Inflammatory macrophage (primary cell): ENCODE results near the gene HSP90AA1.

Experiments used
- DNase-seq, 2 donors: peaks; one replicate each; pipeline ENCODE4 v3.0.0-alpha.2; 2020 to 2022

The HSP90AA1 gene

DNA sequence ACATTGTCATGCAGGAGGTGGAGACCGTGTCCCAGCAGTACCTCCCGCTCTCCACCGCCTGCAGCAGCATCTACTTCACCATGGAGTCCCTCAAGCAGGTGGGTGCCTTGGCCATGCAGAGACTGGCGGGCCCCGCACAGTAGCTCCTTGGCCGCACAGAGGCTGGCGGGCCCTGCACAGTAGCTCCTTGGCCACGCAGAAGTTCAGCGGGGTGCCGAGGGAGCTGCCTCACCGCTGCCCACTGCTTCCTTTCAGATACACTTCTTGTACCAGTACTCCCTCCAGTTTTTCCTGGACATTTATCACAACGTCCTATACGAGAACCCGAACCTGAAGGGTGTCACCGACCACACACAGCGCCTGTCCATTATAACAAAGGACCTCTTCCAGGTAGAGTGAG, 47.7 kb downstream of the HSP90AA1 start:
- DNase-seq, result no peak

DNA sequence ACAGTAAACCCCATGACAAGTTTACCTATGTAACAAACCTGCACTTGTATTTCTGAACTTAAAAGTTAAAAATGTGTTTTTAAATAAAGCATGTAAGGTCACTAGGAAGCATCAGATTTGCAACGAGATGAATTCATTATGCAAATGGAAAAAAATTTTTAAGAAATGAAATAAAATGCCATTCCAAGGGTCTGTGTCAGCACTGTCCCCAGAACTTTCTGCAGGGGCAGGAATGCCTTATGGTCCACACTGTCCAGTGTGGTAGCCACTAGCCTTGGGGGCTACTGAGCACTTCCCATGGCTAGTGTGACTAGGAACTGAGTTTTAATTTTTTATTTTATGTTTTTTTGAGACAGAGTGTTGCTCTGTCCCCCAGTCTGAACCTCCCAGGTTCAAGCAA, 49.2 kb downstream of the HSP90AA1 start:
- no peak for DNase-seq

DNA sequence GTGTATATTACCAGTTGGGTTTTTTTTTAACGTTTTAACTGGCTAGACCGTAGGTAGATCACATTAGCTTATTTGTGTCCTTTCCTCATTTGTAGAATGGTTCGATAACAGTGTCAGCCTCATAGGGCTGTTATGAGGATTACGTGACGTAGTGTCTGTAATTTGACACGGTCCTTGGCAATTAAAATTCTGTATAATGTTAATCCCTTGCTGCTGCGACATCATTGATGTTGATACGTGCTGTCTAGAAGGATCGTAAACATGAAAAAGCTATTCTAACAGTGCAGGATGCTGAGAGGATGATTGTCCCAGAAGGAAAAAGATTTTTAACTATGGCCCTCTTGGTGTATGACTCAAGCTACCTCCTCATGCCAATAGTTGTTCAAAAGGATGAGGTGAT, 50.9 kb downstream of the HSP90AA1 start:
- DNase-seq, result no peak

DNA sequence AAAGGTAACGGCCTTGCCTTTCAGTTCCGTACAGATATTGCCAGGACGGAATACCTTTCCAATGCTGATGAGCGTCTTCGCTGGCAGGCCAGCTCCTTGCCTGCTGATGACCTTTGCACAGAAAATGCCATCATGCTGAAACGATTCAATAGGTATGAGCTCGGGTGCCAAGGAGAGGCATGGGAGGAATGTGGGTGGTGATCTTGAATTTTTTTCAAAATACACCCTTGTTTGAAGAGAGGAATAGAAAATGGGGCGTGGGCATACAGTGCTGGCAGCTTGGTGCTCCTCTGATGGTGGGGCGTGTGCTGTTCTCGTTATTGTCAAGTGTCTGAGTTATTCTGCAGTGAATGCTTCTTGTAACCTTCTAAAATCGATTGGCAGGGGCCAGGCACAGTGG, 52.5 kb downstream of the HSP90AA1 start:
- no peak for DNase-seq

DNA sequence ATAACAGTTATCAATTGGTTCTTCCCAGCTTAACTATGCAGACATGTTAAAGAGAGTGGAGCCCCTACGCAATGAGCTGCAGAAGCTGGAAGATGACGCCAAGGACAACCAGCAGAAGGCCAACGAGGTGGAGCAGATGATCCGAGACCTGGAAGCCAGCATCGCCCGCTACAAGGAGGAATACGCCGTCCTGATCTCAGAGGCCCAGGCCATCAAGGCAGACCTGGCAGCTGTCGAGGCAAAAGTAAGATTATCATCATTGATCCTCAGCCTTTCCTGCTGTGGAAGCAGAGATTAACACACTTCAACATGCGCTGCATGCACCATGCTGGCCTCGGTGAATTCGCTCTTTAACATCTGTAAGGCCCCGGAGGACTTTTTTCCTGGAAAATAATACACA, 53.6 kb downstream of the HSP90AA1 start:
- no peak for DNase-seq
